EH (cell line): ENCODE measurements around the gene OR56B4.
A peak's percentile ranks its signal among the peaks of the same experiment; 100 is the strongest.
"Not testable (repeated sequence)": the region's sequence is repeated elsewhere in the genome, so short reads cannot be mapped to it uniquely, and the experiment has no call there.

Experiments
- DNase-seq: peaks from one replicate; pipeline ENCODE4 v3.0.0-alpha.2; 2015; ENCODE audit warnings: low read depth

OR56B4 gene, protein sequence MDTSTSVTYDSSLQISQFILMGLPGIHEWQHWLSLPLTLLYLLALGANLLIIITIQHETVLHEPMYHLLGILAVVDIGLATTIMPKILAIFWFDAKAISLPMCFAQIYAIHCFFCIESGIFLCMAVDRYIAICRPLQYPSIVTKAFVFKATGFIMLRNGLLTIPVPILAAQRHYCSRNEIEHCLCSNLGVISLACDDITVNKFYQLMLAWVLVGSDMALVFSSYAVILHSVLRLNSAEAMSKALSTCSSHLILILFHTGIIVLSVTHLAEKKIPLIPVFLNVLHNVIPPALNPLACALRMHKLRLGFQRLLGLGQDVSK

GRCh38 chr11:6107384-6107783, at the start of gene OR56B4:
Gene OR56B4 (plus strand): TSS chr11:6107684. CDS start chr11:6107779, 95 bp downstream.
- DNase-seq = not testable (repeated sequence)

DNA sequence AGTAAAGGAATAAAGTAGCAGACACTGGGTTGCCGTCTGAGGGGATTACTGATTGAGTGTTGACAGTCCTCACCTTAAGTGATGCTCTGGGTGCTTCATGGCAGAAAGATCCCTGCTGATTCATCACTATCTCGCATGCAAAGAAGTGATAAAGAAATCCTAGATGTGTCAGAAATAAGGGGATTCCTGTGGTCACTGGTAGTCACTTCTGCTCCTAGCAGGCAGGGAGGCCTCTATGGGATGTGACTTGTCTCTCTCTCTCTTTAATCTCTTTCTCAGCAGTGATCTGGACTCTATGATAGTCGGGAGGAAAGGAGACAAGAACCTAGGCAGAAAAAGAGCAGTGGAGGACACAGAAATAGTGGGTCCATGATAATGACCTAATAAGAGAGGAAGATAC, 46.0 kb upstream of the OR56B4 start:
- no peak for DNase-seq

DNA sequence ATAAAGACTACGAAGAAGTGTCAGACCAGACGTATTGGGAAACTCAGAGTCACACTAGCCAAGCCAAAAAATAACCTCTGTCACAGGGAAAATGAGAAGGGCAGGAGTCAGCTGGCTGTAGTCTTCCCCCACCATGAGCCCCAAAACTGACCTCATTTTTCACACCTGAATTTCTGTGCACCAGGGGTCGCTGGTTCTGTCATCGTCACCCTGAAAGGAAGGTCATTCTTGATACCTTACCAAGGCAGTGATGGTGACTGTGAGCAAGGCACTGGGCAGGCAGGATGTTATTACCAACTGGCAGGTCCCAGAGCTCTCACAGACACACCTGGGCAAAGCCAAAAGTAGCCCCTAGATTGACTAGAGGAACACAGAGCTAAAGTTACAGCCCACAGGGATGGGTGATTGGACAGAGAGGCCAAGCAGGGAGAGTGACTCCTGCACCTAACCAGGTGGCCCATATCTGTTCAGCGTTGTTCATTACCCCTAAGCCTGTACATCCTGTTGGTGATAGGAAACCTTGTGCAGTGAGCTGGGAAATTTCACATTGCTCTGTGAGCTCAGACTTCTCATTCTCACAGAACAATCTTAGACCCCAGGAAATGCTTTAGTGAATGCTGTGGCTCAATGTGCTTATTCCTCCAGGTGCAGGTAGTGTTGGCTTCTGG, 44.7 kb upstream of the OR56B4 start:
- DNase-seq = no peak

DNA sequence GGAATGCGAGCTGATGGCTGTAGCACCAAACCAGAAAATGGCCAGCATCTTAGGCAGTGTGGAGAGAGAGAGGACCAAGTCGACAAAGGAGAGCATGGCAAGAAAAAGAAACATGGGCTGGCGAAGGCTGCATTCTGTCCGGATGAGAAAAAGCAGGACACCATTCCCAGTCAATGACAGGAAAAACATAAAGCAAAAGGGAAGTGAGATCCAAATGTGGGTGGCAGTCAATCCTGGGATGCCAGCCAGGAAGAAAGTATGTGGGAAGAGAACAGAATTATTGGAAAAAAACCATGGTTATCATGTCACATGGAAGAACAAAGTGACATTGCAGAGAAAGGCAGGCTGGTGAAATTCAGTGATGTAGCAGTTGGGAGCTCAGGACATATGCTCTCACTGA, 40.0 kb upstream of the OR56B4 start:
- DNase-seq = no peak

GRCh38 chr11:6076443-6076842, 31.0 kb upstream of the OR56B4 start:
- not testable (repeated sequence) for DNase-seq

GRCh38 chr11:6077723-6078122, 29.8 kb upstream of the OR56B4 start:
- DNase-seq = no peak

GRCh38 chr11:6079463-6079862, 28.0 kb upstream of the OR56B4 start:
- DNase-seq = no peak

DNA sequence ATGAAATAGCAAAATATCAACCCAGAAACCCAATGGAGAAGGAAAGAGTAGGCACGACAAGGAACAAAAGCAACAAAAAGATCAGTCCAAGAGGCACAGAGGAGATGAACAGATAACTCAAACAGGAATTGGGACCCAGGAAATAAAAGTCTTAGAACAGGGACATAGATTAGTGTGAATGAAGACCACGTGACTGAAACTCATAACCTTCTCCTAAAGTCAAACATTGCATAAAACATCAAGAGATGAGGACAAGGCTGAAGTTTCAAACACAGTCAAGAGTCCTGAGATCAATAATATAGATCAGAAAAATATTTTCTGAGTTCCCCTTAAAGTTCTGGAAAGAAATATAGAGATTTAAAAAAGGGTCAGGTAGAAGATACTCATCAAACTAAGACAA, 24.4 kb upstream of the OR56B4 start:
- no peak for DNase-seq

DNA sequence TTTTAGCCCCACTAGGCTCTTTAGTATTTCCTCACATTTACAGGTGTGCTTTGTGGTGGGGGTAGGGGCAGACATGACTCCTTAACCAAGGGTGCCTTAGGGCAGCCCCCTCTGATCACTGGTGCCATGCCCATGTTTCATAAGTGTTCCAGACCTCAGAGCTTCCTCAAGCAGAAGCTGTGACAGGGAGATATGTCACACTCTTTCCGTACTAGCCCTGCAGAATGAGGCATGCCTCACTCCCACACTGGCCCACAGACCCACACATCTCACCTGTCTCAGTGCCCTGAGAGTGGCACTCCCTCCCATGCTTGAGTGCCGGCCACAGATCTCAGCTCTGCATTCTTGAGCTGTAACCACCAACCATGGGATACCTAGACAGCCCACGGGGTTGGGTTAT, 22.9 kb upstream of the OR56B4 start:
- no peak for DNase-seq

- DNase-seq = no peak
These were observed 13.3 kb upstream of the OR56B4 start for GRCh38 chr11:6094186-6094585.

GRCh38 chr11:6095798-6096197, 11.7 kb upstream of the OR56B4 start:
- DNase-seq = no peak

DNA sequence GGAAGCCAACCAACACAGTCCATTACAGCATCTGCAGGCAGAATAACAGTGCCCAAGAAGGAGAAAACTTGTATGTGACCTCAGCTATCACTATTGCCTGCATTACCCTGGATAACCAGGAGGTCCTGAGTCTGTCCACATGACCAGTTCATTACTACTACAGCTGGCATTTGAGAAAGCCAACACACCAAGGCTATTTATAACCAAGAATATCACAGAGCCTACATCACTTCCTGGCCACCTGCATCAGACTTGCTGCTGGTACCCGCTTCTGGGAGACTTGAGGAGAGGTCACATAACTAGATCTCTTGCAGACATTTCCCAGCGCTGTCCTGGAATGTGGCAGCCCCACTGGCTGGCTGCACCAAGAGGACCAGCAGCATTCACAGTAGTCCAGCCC, 11.1 kb upstream of the OR56B4 start:
- DNase-seq = peak; percentile 5

- DNase-seq = no peak
These were observed 7.9 kb upstream of the OR56B4 start for GRCh38 chr11:6099577-6099976.

DNA sequence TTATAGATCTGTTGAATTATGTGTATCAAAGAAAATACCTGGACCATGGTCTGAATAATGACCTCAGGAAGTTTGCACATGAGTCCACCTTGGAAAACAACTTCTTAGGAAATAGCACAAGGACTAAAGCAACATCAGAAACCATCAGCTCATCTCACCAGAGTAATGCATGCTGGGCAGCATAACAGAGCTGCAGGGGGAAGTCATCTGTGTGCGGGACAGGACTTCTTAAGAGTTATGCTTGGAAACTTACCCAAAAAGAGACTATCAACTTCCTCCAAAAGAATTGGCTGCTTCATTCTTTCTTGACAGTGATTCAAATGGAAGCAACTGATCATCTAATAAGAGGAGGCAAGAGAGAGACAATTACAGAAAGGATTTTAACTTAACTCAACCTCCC, 2.5 kb downstream of the OR56B4 start:
- no peak for DNase-seq

- no peak for DNase-seq
These were observed 4.2 kb downstream of the OR56B4 start for GRCh38 chr11:6111673-6112072.

- DNase-seq = no peak
These were observed 9.2 kb downstream of the OR56B4 start for GRCh38 chr11:6116638-6117037.

- no peak for DNase-seq
These were observed 16.8 kb downstream of the OR56B4 start for GRCh38 chr11:6124245-6124644.

DNA sequence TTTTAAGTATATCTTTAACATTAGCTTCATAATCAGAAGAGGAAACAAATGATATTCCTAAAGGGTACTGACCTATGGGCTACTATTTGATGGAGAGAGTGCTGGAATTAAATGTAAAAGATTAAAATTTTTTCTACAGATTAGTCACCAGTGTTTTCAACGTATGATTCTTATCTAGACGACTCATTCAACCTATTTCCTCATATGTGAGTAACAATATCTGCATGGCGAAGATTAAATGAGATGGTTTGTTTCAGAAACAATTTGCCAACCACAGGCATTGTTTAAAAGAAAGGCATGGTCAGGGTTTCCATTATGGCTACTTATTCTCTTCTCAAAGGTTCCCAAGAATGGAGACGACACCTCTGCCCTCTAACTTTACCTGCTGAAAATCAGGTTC, 20.4 kb downstream of the OR56B4 start:
- DNase-seq = no peak

GRCh38 chr11:6129011-6129410, 21.5 kb downstream of the OR56B4 start:
- no peak for DNase-seq

DNA sequence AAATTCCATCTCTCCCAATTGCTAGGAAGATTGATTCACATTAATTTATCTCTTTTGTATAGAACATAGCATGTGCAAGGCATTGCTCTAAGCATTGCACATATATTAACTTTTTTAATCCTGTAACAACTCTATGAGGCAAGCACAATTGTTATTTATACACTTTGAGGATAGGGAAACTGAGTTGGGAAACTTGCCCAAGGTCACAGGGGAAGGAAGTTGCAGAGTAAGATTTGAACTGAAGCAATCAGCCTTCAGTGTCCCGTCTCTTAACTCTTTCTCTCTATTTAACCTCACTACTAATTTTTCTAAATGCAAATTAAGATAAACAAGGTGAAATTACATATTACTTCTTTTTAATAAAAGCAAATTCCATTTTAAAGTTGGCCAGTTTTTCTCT, 22.2 kb downstream of the OR56B4 start:
- DNase-seq = no peak

DNA sequence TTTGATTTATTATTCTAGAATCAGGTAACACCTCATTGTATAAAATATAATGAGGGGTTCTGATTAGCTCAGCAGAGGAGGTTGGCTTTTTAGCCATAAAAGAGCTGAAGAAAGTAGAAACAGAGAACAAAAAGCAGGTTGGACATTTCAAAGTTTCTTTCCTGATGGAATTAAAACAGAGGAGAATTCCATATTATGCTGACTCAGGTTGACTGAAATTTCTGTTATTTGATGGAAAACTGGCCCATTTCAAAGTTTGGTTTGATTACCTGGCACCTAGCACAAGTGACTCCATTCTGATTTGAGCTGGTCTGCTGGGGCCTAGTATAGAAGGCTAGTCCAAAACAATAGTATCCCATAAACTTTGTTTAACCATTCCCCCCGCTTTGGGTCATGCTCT, 24.9 kb downstream of the OR56B4 start:
- DNase-seq = no peak

- not testable (repeated sequence) for DNase-seq
These were observed 28.5 kb downstream of the OR56B4 start for GRCh38 chr11:6135936-6136335.

DNA sequence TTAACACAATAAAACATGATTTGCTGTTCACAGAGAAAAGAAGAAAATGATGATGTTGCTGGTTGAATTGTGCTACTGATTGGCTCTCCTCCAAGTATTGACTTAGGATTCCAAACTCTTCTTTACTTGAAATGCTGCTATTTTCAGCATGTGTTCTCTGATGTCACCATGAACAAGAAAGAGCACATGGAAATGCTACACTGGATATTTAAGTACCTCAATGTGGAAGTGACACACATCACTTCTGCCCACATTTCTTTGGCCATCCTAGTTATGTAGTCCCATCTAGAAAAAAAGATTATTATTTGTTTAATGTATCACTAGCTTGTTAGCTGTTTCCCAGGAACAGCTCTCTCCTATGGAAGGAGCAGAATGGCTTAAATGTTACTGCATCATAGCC, 35.5 kb downstream of the OR56B4 start:
- DNase-seq = no peak

DNA sequence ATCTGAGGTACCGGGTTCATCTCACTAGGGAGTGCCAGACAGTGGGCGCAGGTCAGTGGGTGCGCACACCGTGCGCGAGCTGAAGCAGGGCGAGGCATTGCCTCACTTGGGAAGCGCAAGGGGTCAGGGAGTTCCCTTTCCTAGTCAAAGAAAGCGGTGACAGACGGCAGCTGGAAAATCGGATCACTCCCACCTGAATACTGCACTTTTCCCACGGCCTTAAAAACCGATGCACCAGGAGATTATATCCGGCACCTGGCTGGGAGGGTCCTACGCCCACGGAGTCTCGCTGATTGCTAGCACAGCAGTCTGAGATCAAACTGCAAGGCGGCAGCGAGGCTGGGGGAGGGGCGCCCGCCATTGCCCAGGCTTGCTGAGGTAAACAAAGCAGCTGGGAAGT, 36.3 kb downstream of the OR56B4 start:
- DNase-seq = not testable (repeated sequence)
